LNCaP clone FGC (cell line): ENCODE measurements around the gene HORMAD1.

ENCODE experiments used
- DNase-seq: peaks from one replicate; pipeline ENCODE4 v3.0.0-alpha.2; 2011; ENCODE audit warnings: low read depth
- H3K4me3 ChIP-seq: 2 replicates; pipeline ENCODE4 v1.5.1; 2011; ENCODE audit warnings: mild to moderate bottlenecking, low read depth, low read length, control low read depth
- CTCF ChIP-seq: IDR thresholded peaks from 2 replicates; pipeline ENCODE4 v1.5.1; 2012; ENCODE audit warnings: mild to moderate bottlenecking; ENCODE audit not compliant: control insufficient read depth, insufficient read depth; ENCODE audit errors: extremely low read depth

HORMAD1 gene

GRCh38 chr1:150688763-150689162 lies 31.9 kb downstream of the HORMAD1 start:
- H3K4me3 ChIP-seq, result no peak overlapping the region
- DNase-seq, result no peak
- TF ChIP-seq CTCF, result no peak

DNA sequence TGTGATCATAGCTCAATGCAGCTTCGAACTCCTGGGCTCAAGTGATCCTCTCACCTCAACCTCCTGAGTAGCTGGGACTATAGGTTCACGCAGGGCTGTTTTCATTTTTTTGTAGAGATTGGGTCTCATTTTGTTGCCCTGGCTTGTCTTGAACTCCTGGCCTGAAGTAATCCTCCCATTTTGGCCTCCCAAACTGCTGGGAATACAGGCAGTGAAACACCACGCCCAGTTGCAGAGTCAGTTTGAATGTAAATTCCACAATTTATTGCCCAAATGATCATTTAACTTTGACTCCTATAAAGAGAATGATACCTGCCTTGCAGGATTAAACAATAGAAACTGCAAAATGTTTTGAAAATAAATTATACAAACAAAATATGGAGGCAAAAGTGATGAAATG lies 34.4 kb downstream of the HORMAD1 start:
- no peak overlapping the region for H3K4me3 ChIP-seq
- no peak for TF ChIP-seq CTCF
- no peak for DNase-seq

- no peak for DNase-seq
- no peak overlapping the region for H3K4me3 ChIP-seq
- no peak for TF ChIP-seq CTCF
Observed at GRCh38 chr1:150683914-150684313, 36.8 kb downstream of the HORMAD1 start.

DNA sequence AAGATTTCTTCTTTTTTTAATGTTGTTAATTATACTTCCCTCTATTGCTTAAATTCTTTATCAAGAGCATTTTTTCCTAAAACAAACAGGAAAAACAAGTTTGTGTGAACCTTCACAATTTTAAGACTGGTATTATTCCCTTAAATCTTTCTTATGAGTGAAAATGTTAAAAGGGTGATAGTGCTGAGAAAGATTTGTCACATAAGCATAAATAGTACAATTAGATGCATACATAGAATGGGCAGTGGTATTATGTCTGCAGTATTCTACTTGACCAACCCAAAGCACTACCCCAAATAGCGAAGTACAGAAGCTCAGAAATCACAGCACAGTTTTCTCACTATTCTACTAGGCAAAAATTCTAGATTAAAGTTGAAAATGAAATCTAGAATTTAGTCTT lies 41.7 kb downstream of the HORMAD1 start:
- DNase-seq, result no peak
- no peak for TF ChIP-seq CTCF
- no peak overlapping the region for H3K4me3 ChIP-seq

DNA sequence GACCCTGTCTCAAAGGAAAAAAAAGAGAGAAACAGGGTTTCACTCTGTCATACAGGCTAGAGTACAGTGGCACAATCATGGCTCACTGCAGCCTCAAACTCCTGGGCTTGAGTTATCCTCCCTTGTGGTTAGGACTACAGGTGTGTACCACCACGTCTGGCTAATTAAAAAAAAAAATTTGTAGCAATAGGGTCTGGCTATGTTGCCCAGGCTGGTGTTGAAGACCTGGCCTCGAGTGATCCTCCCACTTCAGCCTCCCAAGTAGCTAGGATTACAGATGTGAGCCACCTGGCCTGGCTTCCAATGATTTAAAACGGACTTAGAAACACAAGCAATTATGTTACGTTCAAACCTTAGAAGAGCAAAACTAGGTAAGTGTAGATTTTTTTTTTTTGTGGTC lies 45.8 kb downstream of the HORMAD1 start:
- no peak for DNase-seq
- no peak for TF ChIP-seq CTCF
- H3K4me3 ChIP-seq, result no peak overlapping the region

DNA sequence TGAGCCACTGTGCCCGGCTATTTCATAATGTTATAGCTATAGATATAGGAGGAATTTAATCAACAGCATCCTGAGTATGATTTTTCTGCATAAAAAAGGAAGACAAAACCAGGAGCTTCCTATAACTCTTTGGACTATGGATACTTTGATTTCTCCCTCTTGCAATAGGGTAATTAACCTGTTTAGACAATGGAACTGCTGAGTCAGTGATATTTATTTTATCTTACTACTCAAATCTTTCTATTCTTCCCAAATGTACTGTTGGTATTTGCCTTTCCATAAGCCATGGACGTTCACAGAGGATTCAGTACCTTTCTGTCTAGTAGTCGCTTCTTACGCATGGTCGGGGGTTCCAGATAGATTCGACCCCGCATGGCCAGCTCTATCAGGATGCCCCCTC lies 57.4 kb downstream of the HORMAD1 start:
- DNase-seq, result no peak
- no peak for TF ChIP-seq CTCF
- H3K4me3 ChIP-seq, result no peak overlapping the region

GRCh38 chr1:150662811-150663210 lies 57.9 kb downstream of the HORMAD1 start:
- no peak overlapping the region for H3K4me3 ChIP-seq
- no peak for DNase-seq
- TF ChIP-seq CTCF, result no peak
